Measurements from ENCODE around the gene FTO. TPM values are rescaled to one million over a fixed set of nuclear protein-coding genes. Genes with fewer than 3 reads are reported as not detected.

Gene FTO
- total and polyA plus RNA-seq, 2 of the 13 experiments (the other 11 are each of a cell fraction or from before 2014, with no cell fraction given), result 41.6 to 55.8 TPM

GRCh38 chr16:54176376-54176901 lies 472.5 kb downstream of the FTO start (continued):
- TF ChIP-seq, protein P1, sequence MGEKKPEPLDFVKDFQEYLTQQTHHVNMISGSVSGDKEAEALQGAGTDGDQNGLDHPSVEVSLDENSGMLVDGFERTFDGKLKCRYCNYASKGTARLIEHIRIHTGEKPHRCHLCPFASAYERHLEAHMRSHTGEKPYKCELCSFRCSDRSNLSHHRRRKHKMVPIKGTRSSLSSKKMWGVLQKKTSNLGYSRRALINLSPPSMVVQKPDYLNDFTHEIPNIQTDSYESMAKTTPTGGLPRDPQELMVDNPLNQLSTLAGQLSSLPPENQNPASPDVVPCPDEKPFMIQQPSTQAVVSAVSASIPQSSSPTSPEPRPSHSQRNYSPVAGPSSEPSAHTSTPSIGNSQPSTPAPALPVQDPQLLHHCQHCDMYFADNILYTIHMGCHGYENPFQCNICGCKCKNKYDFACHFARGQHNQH (CRISPR knock-in tag; IDR thresholded peaks at IDR 0.05), result peak; percentile 93
- TF ChIP-seq ZNF572 (CRISPR knock-in tag; IDR thresholded peaks at IDR 0.05) (no peak), ZNF883 (CRISPR knock-in tag; IDR thresholded peaks at IDR 0.05; ENCODE audit: not compliant biosample characterization) (no peak), ZNF234 (CRISPR knock-in tag; conservative IDR thresholded peaks at IDR 0.05) (no peak), ZNF562 (CRISPR knock-in tag; IDR thresholded peaks at IDR 0.05; ENCODE audit: borderline replicate concordance) (no peak), ZBTB33 (CRISPR knock-in tag; IDR thresholded peaks at IDR 0.05) (peak; percentile 73), KMT2B (CRISPR knock-in tag; IDR thresholded peaks at IDR 0.05) (peak; percentile 43; the same call in 1 of the 2 replicates), ZFP90 (CRISPR knock-in tag; IDR thresholded peaks at IDR 0.05; ENCODE audit: borderline replicate concordance) (peak; percentile 90; the same call in 1 of the 2 replicates), CREB1 (IDR thresholded peaks at IDR 0.05) (no peak), CREB1 (CRISPR knock-in tag; IDR thresholded peaks at IDR 0.05) (peak; percentile 52; the same call in 1 of the 2 replicates), FOXC1 (CRISPR knock-in tag; IDR thresholded peaks at IDR 0.05; ENCODE audit: borderline replicate concordance) (peak; percentile 77; the same call in 1 of the 2 replicates), ZNF816 (CRISPR knock-in tag; IDR thresholded peaks at IDR 0.05; ENCODE audit: borderline replicate concordance) (no peak), THAP11 (CRISPR knock-in tag; IDR thresholded peaks at IDR 0.05) (peak; percentile 66), ZNF660 (CRISPR knock-in tag; IDR thresholded peaks at IDR 0.05; ENCODE audit: borderline replicate concordance, low read depth) (no peak), HDAC6 (IDR thresholded peaks at IDR 0.05; ENCODE audit: low read depth, low read length) (no peak), CEBPG (CRISPR knock-in tag; IDR thresholded peaks at IDR 0.05) (peak; percentile 78), FOXM1 (CRISPR knock-in tag; IDR thresholded peaks at IDR 0.05) (peak; percentile 60; the same call in 1 of the 2 replicates), SKIL (CRISPR knock-in tag; IDR thresholded peaks at IDR 0.05; ENCODE audit: borderline replicate concordance) (peak; percentile 88), ZNF446 (CRISPR knock-in tag; IDR thresholded peaks at IDR 0.05) (no peak; the same call in 1 of the 2 replicates)
- TF ChIP-seq, protein P2, sequence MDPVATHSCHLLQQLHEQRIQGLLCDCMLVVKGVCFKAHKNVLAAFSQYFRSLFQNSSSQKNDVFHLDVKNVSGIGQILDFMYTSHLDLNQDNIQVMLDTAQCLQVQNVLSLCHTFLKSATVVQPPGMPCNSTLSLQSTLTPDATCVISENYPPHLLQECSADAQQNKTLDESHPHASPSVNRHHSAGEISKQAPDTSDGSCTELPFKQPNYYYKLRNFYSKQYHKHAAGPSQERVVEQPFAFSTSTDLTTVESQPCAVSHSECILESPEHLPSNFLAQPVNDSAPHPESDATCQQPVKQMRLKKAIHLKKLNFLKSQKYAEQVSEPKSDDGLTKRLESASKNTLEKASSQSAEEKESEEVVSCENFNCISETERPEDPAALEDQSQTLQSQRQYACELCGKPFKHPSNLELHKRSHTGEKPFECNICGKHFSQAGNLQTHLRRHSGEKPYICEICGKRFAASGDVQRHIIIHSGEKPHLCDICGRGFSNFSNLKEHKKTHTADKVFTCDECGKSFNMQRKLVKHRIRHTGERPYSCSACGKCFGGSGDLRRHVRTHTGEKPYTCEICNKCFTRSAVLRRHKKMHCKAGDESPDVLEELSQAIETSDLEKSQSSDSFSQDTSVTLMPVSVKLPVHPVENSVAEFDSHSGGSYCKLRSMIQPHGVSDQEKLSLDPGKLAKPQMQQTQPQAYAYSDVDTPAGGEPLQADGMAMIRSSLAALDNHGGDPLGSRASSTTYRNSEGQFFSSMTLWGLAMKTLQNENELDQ (CRISPR knock-in tag; IDR thresholded peaks at IDR 0.05; ENCODE audit: borderline replicate concordance), result no peak
